ENCODE measurements around the gene DNER. TPM values are rescaled to one million over a fixed set of nuclear protein-coding genes. Genes with fewer than 3 reads are reported as not detected.

The DNER gene
- total RNA-seq, 1 donor from 2014 or later = 0.14 TPM

DNA sequence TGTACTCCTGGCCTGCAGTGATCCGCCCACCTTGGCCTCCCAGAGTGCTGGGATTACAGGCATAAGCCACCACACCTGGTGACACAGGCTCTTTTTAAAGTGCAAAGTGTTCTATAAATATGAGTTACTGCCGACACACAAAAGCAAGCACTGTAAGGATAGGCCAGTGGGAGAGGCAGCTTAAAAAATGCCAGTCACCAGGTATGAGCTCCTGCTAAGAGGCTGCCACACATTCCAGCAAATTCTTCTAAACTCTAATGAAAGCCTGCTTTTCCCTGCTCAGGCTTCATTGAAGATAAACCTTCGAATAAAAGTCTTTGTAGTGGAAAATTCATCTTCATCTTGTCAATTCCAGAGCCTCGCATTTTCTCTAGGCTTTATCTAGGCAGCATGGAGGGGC, 240.2 kb downstream of the DNER start:
- DNase-seq (no peak), ATAC-seq (peak; percentile 80)
- Histone ChIP-seq H3K4me3 (no peak overlapping the region), H3K4me1 (no peaks in the 10 kb centered on the region), H3K27ac (no peak overlapping the region), H3K27me3 (no peaks in the 10 kb centered on the region), H3K9me3 (no peaks in the 10 kb centered on the region), H3K36me3 (no peaks in the 10 kb centered on the region)
- intact Hi-C loops (cut with DNase I) = no loop called here
- TF ChIP-seq, protein P1, sequence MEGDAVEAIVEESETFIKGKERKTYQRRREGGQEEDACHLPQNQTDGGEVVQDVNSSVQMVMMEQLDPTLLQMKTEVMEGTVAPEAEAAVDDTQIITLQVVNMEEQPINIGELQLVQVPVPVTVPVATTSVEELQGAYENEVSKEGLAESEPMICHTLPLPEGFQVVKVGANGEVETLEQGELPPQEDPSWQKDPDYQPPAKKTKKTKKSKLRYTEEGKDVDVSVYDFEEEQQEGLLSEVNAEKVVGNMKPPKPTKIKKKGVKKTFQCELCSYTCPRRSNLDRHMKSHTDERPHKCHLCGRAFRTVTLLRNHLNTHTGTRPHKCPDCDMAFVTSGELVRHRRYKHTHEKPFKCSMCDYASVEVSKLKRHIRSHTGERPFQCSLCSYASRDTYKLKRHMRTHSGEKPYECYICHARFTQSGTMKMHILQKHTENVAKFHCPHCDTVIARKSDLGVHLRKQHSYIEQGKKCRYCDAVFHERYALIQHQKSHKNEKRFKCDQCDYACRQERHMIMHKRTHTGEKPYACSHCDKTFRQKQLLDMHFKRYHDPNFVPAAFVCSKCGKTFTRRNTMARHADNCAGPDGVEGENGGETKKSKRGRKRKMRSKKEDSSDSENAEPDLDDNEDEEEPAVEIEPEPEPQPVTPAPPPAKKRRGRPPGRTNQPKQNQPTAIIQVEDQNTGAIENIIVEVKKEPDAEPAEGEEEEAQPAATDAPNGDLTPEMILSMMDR (IDR thresholded peaks at IDR 0.05) = no peak

DNA sequence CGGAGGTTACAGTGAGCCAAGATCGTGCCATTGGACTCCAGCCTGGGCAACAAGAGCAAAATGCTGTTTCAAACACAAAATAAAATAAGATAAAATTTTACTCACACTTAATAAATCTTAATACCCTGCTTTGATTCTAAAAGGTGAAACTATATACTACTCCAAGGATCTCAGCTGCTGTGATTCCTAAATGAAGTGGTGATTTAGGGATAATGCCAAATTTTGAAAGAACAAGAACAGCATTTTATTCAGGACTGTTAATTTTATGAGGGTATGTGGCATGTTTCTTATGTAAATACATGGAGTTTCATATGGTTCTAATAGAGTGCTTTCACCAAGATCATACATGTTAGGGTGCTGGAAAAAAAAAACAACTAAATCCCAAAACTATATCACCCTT, 243.6 kb downstream of the DNER start:
- TF ChIP-seq, protein P1 (IDR thresholded peaks at IDR 0.05) = no peak
- Histone ChIP-seq H3K36me3 (no peaks in the 10 kb centered on the region), H3K27me3 (no peaks in the 10 kb centered on the region), H3K4me1 (no peaks in the 10 kb centered on the region), H3K9me3 (no peaks in the 10 kb centered on the region), H3K27ac (no peak overlapping the region), H3K4me3 (no peak overlapping the region)
- intact Hi-C loops (cut with DNase I) = no loop called here
- ATAC-seq = no peak
- no peak for DNase-seq

- H3K27me3 ChIP-seq = no peaks in the 10 kb centered on the region
- intact Hi-C loops (cut with DNase I) = no loop called here
- no peaks in the 10 kb centered on the region for H3K9me3 ChIP-seq
- DNase-seq = no peak
- no peak overlapping the region for H3K4me3 ChIP-seq
- H3K36me3 ChIP-seq = no peaks in the 10 kb centered on the region
- H3K4me1 ChIP-seq = no peaks in the 10 kb centered on the region
- H3K27ac ChIP-seq = no peak overlapping the region
- TF ChIP-seq, protein P1 (IDR thresholded peaks at IDR 0.05) = no peak
- ATAC-seq = no peak
Measured at GRCh38 chr2:229467783-229468182, 246.6 kb downstream of the DNER start.

- DNase-seq = no peak
- H3K27ac ChIP-seq = no peak overlapping the region
Measured at GRCh38 chr2:229463841-229464346, 250.5 kb downstream of the DNER start.

DNA sequence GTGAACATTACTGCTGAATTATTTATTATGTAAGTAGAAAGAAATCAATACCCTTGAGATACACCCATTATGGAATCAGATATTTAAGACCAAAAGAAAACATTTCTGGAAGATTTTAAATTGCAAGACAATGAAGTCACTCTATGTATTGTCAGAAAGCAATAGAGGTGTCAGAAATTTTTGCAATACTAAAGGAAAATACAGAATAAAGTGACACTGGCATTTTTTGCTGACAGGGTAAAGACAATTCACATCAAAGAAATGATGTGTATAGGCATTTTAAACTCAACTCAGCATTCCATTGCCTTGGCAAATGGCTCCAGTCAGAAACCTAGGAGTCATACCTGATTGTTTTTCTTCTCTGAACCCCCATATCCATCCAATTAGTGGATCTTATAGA, 252.2 kb downstream of the DNER start:
- intact Hi-C loops (cut with DNase I) = no loop called here
- no peak for DNase-seq
- no peaks in the 10 kb centered on the region for H3K27me3 ChIP-seq
- no peak for ATAC-seq
- no peaks in the 10 kb centered on the region for H3K4me1 ChIP-seq
- no peak overlapping the region for H3K4me3 ChIP-seq
- no peaks in the 10 kb centered on the region for H3K9me3 ChIP-seq
- no peak overlapping the region for H3K27ac ChIP-seq
- no peaks in the 10 kb centered on the region for H3K36me3 ChIP-seq
- TF ChIP-seq, protein P1 (IDR thresholded peaks at IDR 0.05) = no peak

More at GRCh38 chr2:229463841-229464346, 250.5 kb downstream of the DNER start:
- no peaks in the 10 kb centered on the region for H3K4me1 ChIP-seq
- H3K27me3 ChIP-seq = no peaks in the 10 kb centered on the region
- TF ChIP-seq, protein P1 (IDR thresholded peaks at IDR 0.05) = no peak
- H3K36me3 ChIP-seq = no peaks in the 10 kb centered on the region
- intact Hi-C loops (cut with DNase I) = no loop called here
- ATAC-seq = no peak
- no peak overlapping the region for H3K4me3 ChIP-seq
- no peaks in the 10 kb centered on the region for H3K9me3 ChIP-seq

DNA sequence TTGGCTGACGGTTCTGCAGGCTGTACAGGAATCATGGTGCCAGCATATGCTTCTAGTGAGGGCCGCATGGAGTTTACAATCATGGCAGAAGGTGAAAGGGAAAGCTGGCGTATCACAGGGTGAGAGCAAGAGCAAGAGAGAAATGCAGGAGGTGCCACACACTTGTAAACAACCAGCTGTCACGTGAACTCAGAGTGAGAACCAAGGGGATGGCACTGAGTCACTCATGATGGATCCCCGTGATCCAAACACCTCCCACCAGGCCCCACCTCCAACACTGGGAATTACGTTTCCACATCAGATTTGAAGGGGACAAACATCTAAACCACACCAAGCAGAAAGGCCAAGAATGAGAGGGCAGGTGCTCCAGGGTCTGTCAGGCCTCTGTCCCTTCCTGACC, 258.3 kb downstream of the DNER start:
- H3K4me3 ChIP-seq = no peak overlapping the region
- no peak for ATAC-seq
- H3K36me3 ChIP-seq = no peaks in the 10 kb centered on the region
- intact Hi-C loops (cut with DNase I) = no loop called here
- TF ChIP-seq, protein P1 (IDR thresholded peaks at IDR 0.05) = no peak
- no peaks in the 10 kb centered on the region for H3K27me3 ChIP-seq
- no peaks in the 10 kb centered on the region for H3K4me1 ChIP-seq
- H3K27ac ChIP-seq = no peak overlapping the region
- no peak for DNase-seq
- no peaks in the 10 kb centered on the region for H3K9me3 ChIP-seq
